LHCN-M2 (cell line): ENCODE measurements around the gene FAM136A. TPM values are rescaled to one million over a fixed set of nuclear protein-coding genes. Genes with fewer than 3 reads are reported as not detected.
"Not testable (repeated sequence)": the region's sequence is repeated elsewhere in the genome, so short reads cannot be mapped to it uniquely, and the experiment has no call there.

ENCODE experiments used
- DNase-seq: peaks from one replicate; pipeline ENCODE4 v3.0.0-alpha.2; 2012; ENCODE audit warnings: low read depth
- polyA plus RNA-seq: library from polyadenylated mRNA; unstranded; fragments of >200 nt; gene quantifications from one replicate; pipeline ENCODE4 v1.2.1, GENCODE V29; 2012; ENCODE audit warnings: missing spikeins
- total RNA-seq: library from RNA; depleted of rRNA; stranded (reverse); fragments of >200 nt; gene quantifications from 2 replicates; pipeline ENCODE4 v1.2.3, GENCODE V29; 2014; rRNA removed

The FAM136A gene
- total RNA-seq = 49.0 and 50.8 TPM in 2 replicates
- 29.9 TPM for polyA plus RNA-seq

GRCh38 chr2:70301344-70302194 lies at the start of gene FAM136A:
Gene FAM136A, minus strand, starts transcription at chr2:70302067. Its CDS starts 56 bp downstream, at chr2:70302011.
- DNase-seq = peak; percentile 68

DNA sequence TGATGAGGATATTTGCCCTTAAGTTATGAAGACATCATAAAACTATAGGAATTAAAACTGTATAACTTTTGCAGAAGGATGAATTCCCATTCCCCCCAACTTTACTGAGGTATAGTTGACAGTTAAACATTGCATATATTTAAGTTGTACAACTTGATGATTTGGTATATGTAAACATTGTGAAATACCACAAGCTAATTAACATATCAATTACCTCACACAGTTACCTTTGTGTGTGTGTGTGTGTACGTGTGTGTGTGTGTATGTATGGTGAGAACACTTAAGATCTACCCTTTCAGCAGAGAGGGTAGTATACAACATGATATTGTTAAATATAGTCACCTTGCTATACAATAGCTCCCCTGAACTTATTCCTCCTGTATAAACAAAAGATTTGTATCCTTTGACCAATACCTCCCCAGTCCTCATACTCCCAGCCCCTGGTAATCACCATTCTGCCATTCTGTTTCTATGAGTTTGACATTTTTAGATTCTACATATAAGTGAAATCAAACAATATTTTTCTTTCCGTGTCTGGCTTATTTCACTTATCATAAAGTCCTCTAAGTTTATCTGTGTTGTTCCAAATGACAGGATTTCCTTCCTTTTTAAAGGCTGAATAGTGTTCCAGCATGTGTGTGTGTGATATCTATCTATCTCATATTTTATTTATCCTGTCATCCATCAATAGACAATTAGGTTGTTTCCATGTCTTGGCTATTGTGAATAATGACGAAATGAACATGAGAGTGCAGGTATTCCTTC lies 48.2 kb upstream of the FAM136A start:
- no peak for DNase-seq

DNA sequence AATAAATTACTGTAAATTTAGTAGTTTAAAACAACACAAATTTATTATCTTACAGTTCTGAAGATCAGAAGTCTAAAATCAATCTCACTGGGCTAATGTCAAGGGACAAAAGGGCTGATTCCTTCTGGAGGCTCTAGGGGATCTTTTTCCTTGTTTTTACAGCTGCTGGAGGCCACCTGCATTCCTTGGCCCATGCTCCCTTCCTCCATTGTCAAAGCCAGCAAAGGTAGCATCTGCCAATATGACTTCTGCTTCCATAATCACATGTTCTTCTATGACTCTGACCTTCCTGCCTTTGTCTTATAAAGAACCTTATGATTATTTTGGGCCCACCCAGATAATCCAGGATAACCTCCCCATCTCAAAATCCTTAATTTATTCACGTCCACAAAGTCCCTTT lies 46.0 kb upstream of the FAM136A start:
- no peak for DNase-seq

GRCh38 chr2:70344195-70344594 lies 42.3 kb upstream of the FAM136A start:
- DNase-seq = no peak

DNA sequence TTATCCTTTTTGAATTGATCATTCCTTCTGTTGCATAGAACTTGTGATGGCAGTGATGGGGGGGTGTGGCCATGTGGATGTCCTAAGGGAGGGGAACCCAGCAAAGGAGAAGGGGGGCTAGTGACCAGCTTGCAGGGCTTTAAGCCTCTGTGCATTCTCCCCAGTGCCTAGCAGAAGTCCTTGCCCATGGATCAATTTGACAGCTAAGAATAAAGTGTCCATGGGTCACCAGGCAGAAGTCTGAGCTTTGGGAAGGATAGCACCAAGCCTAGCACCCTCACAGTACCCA lies 39.6 kb upstream of the FAM136A start:
- DNase-seq = no peak

DNA sequence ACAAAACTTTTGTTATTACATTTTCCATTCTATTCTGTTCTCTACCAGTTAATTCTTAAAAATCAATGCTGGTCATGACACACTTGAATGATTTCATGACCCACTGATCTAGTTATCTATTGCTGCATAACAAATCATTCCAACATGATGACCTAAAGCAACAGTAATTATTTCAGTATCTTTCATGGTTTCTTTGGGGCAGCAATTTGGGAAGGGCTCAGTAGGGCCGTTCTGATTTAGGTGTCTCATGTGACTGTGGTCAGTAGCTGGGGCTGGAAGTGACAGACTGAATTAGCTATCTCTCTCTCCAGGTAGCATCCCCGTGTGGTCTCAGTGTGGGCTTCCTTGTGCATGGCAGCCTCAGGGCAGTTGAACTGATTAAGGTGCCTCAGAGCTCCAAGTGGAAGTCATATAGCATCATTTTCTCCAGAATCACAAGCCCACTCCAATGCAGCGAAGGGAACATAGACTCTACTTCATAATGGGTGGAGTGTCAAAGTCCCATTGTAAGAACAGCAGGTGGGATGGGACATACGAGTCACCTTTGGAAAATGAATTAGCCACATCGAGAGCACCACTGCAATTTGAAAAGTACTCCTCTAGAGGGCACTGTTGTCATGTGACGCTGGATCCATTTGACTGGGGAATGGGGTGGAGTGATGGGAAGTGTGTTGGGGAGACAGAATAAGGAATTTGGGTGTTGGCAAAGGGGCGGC lies 39.1 kb upstream of the FAM136A start:
- peak; percentile 39 for DNase-seq

GRCh38 chr2:70340075-70340474 lies 38.2 kb upstream of the FAM136A start:
- no peak for DNase-seq

GRCh38 chr2:70336552-70336951 lies 34.7 kb upstream of the FAM136A start:
- DNase-seq = no peak

- DNase-seq = no peak
Observed at GRCh38 chr2:70331012-70331411, 29.1 kb upstream of the FAM136A start.

- DNase-seq = no peak
Observed at GRCh38 chr2:70330476-70330875, 28.6 kb upstream of the FAM136A start.

DNA sequence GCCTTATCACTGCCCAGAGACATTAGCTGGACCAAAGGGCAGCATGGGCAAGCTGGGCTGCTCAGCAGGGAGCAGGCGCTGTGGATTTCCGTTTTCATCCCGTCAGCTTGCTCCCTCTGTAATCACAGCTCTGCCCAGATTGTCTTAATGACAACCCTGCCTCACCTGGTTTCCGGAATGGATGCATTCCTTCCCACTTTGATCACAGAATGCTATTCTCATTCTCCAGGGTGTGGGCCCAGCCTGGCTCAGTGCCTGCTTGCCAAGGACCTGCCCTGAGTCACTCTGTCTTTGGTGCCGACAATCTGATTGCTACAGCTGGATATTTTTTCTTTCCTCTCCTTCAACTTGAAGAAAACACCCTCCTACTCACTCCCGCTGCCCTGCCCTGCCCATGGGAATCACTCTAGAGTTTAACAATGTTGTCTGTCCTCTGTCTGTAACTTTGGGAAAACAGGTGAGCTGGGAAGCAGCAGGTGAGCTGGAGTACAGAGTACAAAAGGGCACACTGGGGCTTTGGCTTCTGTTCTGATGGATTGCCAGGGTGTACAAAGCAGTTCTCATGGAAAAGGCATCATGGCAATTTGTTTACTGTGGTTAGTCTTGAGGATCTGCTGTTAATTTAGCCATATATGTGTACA lies 27.2 kb upstream of the FAM136A start:
- DNase-seq = no peak

GRCh38 chr2:70325875-70326274 lies 24.0 kb upstream of the FAM136A start:
- no peak for DNase-seq

DNA sequence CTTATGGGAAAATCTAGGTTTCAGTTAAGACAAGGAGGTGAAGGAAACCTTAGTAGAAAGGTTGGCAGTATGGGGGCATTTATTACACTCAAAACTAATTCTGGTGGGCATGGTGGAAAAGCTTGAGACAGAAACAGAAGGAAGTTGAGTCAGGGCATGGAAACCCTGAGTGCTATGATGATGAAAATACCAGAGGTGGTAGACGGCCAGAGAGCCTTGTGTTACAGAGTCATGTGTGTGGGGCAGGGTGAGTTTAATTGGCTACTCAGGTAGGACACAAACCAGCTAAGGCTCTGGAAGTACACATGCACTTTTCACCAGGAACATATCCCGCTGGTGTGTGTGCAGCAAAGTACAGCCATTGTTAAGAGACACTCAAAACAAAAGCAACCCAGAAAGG lies 20.7 kb upstream of the FAM136A start:
- no peak for DNase-seq

DNA sequence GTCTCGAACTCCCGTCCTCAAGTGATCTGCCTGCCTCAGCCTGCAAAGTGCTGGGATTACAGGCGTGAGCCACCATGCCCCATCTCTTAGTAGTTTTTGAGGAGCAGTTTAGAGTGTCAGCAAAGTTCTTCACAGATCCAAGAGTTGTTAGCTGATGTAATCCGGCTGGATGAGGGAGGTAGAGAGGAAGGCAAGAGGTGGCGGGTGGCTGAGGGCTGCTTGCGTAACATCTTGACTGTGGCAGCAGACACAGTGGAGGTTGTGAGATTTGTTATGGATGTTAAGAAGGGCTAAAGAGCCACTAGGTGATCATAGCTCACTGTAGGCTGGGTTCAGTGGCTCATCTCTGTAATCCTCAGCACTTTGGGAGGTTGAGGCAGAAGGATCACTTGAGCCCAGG lies 19.5 kb upstream of the FAM136A start:
- no peak for DNase-seq

GRCh38 chr2:70314640-70315039 lies 12.8 kb upstream of the FAM136A start:
- no peak for DNase-seq

DNA sequence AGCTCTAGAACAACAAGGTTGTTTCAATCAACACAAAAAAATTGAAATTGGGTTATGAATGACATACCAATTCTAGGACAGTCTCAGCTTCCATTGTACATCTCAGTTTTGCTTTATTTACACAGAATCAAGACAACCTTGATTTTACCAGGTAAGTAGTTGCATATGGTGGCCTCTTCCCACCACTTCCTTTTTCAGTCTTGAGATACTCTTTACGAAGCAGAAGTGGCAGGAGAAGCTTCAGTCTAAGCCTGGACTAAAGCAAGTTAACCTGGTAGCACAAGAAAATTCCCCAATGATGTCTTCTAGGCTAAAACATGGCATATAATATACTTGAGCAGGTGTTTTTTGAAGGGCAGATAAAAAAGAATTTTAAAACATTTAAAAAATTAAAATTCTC lies 10.7 kb upstream of the FAM136A start:
- no peak for DNase-seq

GRCh38 chr2:70310899-70311298 lies 9.0 kb upstream of the FAM136A start:
- DNase-seq = no peak

GRCh38 chr2:70305531-70305930 lies 3.7 kb upstream of the FAM136A start:
- DNase-seq = no peak

DNA sequence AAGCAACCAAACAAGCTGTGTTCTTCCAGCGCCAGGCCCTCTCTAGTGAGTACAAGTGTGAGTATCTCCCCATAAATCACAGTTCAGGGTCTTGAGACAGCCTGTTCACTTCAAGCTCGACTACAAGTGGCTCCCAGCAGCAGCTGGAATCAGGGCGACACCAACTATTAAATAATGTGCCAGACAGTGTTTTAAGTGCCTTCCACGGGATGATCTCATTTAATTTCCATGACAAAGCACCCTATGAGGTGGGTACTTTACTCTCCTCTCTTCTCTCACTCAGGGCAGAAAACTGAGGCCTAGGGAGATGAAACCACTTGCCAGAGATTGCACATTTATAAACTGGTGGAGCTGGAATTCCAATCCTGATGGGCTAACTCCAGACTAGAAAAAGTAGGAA lies 2.6 kb upstream of the FAM136A start:
- no peak for DNase-seq

GRCh38 chr2:70303186-70303585 lies 1.3 kb upstream of the FAM136A start:
- DNase-seq = no peak

GRCh38 chr2:70302195-70302546 lies 304 bp upstream of the FAM136A start:
- not testable (repeated sequence) for DNase-seq

DNA sequence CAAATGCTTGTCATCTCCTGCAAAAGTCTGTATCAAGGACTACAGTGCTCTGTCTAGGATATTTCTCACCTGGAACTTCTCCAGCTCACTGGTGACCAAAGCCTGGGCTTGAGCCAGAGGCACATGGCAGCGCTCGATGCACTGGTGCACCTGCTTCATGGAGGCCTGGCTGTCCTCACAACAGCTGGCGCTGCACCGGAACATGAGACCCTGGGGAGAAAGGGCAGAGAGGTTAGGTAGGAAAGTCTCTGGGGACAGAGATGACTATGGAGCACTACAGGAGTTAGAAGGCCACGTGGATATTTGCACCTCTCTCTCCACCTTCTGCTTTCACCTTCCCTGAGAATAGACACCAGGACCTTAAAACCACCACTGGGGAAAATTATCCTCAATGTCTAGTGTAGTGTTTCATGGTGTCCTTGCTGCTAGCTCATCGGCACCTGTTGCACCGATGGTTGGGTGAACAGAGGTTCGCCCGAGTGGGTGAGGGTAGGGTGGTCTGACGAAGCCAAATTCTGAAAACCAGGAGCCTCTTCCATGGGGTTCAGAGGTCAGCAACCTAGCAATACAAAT lies 1.0 kb downstream of the FAM136A start:
- peak; percentile 26 for DNase-seq
